T-helper 17 cell (primary cell): ENCODE measurements around the gene PNPLA2. TPM values are rescaled to one million over a fixed set of nuclear protein-coding genes. Genes with fewer than 3 reads are reported as not detected.

ENCODE experiments used
- ATAC-seq: fragments of 150-1000 bp; cut with Tn5 transposase; 2 replicates; pipeline ENCODE4 v1.10.0; 2021; ENCODE audit warnings: mild to moderate bottlenecking, moderate library complexity
- DNase-seq, 3 donors: peaks; one replicate each; pipeline versions ENCODE4 v3.0.0 to v3.0.0-alpha.2; 2020 to 2021
- H3K9me3 ChIP-seq: one replicate; pipeline ENCODE4 v1.7.0; 2013; ENCODE audit warnings: low read length, mild to moderate bottlenecking; ENCODE audit not compliant: control insufficient read depth, poor library complexity, severe bottlenecking
- H3K27ac Mint-ChIP-seq: one replicate; pipeline ENCODE4 v1.8.0; 2022; ENCODE audit warnings: mild to moderate bottlenecking, moderate library complexity, mixed read lengths
- H3K27me3 Mint-ChIP-seq: one replicate; pipeline ENCODE4 v1.8.0; 2022; ENCODE audit warnings: mixed read lengths
- H3K36me3 Mint-ChIP-seq: one replicate; pipeline ENCODE4 v1.8.0; 2022; ENCODE audit warnings: low read depth, mixed read lengths
- H3K4me1 Mint-ChIP-seq: one replicate; pipeline ENCODE4 v1.8.0; 2022; ENCODE audit warnings: mild to moderate bottlenecking, mixed read lengths
- H3K4me3 Mint-ChIP-seq: one replicate; pipeline ENCODE4 v1.8.0; 2022; ENCODE audit warnings: mild to moderate bottlenecking, moderate library complexity, mixed read lengths
- total RNA-seq, 4 donors: library from RNA in 2 of 4; stranded (reverse) in 2 of 4; gene quantifications; one replicate each; pipeline ENCODE4 v1.2.3 and lab custom pipeline; 2022 to 2026

PNPLA2 gene
- total RNA-seq, 2 donors from 2014 or later = 178 to 182 TPM

DNA sequence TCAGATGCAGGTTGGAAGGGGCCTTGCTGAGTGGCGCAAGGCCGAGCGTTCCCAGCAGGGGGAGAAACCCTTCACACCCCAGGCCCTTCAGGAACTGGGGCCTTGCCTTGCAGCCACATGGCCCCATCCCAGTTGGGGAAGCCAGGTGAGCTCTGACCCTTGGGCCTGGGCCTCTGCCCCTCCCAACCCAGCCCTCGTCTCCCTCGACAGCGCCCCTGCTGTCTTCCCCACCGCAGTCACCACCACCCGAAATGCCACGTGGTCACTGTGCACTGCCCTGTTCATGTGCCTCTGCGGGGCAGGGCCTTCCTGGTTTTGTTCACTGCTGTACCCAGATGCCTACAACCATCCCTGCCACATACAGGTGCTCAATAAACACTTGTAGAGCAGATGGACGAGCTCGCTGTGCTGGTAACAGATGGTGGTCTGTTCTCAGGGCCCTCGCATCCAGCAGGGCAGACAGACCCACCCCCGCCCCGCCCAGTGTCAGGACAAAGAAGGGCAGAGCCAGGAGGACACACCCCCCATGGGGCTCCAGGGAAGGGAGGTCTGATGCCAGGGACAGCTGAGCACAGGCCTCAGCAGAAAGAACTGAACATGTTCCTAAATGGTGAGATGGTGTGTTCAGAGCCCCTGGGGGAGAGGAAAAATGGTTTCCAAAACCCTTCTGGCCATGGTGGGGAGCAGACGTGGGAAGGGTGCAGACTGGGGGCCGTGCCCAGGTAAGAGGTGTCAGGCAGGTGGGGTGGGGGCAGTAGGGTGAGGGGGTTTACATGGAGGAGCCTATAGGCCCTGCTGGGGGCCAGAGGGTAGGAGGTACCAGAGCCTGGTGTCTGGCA, 19.9 kb downstream of the PNPLA2 start:
- DNase-seq (no peak), ATAC-seq (no peak)
- Mint-ChIP-seq H3K4me1 (peaks cover 24% of the 10 kb centered on the region), H3K4me3 (no peak overlapping the region), H3K27ac (no peak overlapping the region), H3K27me3 (no peaks in the 10 kb centered on the region), H3K36me3 (no peaks in the 10 kb centered on the region)
- H3K9me3 ChIP-seq = no peaks in the 10 kb centered on the region

DNA sequence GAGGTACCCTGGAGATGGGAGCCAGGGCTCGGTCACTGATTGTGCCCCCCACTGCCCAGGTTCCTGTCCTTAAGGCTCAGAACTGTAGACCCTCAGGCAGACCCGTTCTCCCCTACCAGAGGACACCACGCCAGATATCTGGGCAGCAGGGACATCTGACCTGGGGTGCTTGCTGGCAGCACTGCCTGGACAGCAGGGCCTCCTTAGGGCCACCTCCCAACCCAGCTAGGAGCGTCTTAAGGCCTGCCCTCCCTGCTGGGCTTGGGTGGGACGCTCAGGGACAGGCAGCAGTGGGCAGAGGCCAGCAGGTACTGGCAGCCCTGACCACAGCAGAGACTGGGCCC, 20.5 kb downstream of the PNPLA2 start:
- no peak for DNase-seq
- Mint-ChIP-seq H3K27me3 (no peaks in the 10 kb centered on the region), H3K27ac (no peak overlapping the region), H3K4me3 (no peak overlapping the region), H3K4me1 (peaks cover 21% of the 10 kb centered on the region), H3K36me3 (no peaks in the 10 kb centered on the region)
- ATAC-seq = no peak
- no peaks in the 10 kb centered on the region for H3K9me3 ChIP-seq

DNA sequence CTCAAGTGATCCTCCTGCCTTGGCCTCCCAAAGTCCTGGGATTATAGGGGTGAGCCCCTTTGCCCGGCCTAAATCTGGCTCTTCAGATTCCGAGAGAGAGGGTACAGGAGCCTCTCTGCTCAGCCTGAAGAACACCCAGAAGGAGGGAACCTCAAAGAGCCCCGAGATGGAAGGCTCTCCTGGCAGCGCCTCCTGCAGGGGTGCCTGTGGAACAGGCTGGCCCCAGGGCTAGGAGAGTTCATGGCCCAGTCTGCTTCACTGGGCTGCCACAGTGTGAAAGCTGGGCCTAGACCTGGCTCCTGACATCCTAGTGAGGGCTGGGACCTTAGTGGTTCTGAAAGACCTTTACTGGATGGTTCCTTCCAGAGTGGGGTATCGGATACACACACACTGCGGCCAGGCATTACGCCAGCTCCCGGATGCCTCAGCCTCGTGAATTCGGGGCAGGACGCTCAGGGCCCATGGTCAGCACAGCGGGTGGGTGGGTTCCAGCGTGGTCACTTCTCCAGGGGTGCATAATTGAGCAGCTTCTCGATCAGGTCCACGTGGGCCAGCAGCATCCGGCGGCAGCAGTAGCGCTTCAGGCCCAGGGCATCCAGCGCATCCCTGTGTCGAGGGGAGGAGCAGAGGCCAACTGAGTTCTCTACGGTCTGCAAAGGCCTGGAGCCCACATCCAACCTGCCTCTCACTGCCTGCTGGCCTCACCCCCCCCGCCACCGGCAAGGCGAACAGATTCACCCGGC, 21.3 kb downstream of the PNPLA2 start:
- Mint-ChIP-seq H3K4me1 (peaks cover 20% of the 10 kb centered on the region), H3K36me3 (no peaks in the 10 kb centered on the region), H3K27ac (peak overlapping the region; percentile 24), H3K4me3 (peak overlapping the region; percentile 76), H3K27me3 (no peaks in the 10 kb centered on the region)
- ATAC-seq (no peak), DNase-seq (no peak)
- no peaks in the 10 kb centered on the region for H3K9me3 ChIP-seq

DNA sequence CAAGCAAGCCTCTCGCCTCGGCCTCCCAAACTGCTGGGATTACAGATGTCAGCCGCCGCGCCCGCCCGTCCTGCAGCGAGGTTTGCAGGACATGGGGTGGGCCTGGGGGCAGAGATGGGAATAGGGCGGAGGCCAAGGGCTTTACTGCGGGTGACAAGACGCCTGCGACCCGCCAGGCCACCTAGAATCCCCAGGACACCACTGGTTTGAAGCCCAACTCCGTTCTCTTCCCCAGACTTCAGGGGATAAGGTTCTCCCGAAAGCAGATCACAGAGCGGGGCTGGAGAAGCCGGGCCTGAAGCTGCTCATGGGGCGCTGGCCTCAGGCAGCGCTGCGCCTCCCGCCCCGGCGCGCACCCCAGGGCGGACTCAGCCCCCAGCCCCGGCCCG, 23.3 kb downstream of the PNPLA2 start:
- DNase-seq (no peak), ATAC-seq (peak; percentile 47)
- Mint-ChIP-seq H3K36me3 (no peaks in the 10 kb centered on the region), H3K27me3 (no peaks in the 10 kb centered on the region), H3K4me3 (peak overlapping the region; percentile 85), H3K4me1 (peaks cover 20% of the 10 kb centered on the region), H3K27ac (peak overlapping the region; percentile 75)
- no peaks in the 10 kb centered on the region for H3K9me3 ChIP-seq

DNA sequence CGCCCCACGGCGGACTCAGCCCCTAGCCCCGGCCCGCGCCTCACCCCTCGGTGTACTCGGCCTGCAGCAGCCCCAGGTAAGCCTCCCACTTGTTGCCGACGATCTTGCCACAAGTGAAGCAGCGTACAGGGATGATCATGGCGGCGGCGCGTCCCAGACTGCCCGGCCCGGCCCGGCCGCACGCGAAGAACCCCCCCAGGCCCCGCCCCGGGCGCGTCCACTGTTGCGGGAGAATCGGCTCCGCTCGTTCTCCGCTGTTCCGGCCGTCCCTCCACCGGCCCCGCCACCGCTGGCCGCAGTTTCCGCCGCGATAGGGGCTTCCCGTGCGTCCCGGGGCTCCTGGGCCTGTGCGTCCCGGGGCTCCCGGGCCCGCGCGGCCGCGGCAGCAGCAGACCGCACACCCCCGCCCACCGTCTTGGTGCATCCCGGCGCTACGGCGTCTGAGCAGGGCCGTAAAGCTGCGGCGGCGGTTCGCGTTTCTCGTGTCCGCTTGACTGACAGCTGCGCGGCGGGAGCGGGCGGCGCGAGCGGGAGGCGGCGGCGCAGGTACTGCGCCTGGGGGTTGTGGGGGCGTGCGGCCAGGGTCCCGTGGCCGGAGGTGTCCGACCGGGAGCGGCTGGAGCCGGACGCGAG, 23.8 kb downstream of the PNPLA2 start, which contains the start of the genes POLR2L and TSPAN4:
TSS of gene POLR2L (minus strand) at position 160 of the 633 bp plus-strand sequence. CDS start at position 139, 21 bp downstream.
TSS of gene TSPAN4 (plus strand) at position 483 of the 633 bp plus-strand sequence. CDS start 7,453 bp downstream, outside the sequence.
- peak; percentile 88 for ATAC-seq
- Mint-ChIP-seq H3K4me3 (peak within 1 kb of the TSS; percentile 85), H3K36me3 (no peaks in the 10 kb centered on the region), H3K4me1 (peaks cover 20% of the 10 kb centered on the region), H3K27ac (peak within 1 kb of the TSS; percentile 75), H3K27me3 (no peaks in the 10 kb centered on the region)
- no peaks in the 10 kb centered on the region for H3K9me3 ChIP-seq
- peak; percentile 75 to 84 (median 81) for DNase-seq

DNA sequence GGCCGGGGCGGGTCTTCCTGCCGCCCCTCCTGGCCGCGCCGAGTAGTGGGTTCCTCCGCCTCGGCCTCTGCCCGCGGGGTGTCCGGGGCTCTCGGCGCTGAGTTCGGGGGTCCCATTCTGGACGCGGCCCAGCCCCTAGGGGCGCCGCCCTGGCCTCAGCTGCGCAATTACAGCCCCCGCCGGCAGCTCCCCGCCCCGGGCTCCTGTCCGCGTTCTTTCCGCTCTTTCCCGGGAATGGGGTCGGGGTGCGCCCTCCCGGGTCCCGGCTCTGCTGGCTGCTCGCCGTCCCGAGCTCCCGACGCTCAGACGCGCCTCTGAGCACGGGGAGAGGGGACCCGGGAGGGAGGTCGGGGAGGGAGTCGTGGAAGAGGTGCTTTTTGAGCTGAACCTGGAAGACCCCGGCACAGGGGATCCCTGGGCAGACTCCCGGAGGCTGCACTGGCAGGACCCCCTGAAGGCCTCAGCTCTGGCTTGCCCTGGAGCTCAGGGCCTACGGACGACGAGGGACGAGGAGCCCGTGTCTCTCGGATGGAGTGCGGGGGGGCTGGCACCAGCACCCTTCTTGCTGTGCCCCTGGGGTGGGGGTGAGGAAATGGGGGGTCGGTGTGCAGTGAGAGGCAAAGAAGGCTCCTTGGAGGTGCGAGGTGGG, 24.5 kb downstream of the PNPLA2 start:
- Mint-ChIP-seq H3K27me3 (no peaks in the 10 kb centered on the region), H3K4me1 (peaks cover 20% of the 10 kb centered on the region), H3K4me3 (peak overlapping the region; percentile 85), H3K36me3 (no peaks in the 10 kb centered on the region), H3K27ac (no peak overlapping the region)
- no peaks in the 10 kb centered on the region for H3K9me3 ChIP-seq
- no peak for ATAC-seq
- DNase-seq = no peak

DNA sequence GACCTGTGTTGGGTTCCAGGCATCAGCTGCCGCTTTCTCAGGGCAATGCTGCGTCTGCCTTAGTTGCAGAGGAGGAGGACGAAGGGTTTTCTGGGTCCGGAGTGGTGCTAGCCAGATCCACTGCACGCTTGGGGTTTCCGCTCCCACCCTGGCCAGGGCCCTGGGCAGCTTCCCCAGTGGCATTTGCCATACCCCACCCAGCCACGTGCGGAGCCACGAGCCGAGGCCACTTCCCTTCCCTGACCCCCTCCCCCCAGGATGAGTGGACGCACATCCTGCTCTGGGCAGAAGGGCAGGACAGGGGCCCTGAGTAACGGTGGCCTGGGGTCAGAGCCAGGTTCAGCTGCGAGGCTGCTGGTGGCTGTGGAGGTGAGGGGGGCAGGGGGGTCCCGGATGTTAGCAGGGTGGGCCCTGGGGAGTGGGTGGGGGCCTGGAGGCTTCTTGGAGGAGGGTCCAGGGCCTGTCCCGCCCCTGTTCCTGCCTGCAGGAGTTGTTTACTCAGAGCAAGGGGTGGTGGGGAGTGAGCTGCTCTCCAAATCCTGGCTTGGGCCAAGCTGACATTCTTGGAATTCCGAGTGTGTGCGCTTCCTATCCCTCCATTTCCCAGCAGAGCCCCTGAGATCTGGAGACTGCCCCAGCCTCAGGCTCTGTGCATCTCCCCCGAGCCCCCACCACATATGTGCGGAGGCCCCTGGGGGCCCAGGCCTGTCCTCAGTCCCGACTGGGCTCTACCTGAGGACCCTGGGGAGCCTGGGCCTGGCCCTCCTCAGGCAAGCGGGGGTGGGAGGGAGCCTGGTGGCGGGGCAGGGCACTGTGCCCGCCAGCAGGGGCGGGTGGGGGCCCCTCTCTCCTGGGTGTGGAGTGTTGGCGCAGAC, 25.3 kb downstream of the PNPLA2 start:
- no peak for ATAC-seq
- peak overlapping the region; percentile 85 for H3K4me3 Mint-ChIP-seq
- no peaks in the 10 kb centered on the region for H3K9me3 ChIP-seq
- H3K27ac Mint-ChIP-seq = no peak overlapping the region
- DNase-seq = no peak
- H3K36me3 Mint-ChIP-seq = no peaks in the 10 kb centered on the region
- peaks cover 23% of the 10 kb centered on the region for H3K4me1 Mint-ChIP-seq
- H3K27me3 Mint-ChIP-seq = no peaks in the 10 kb centered on the region

DNA sequence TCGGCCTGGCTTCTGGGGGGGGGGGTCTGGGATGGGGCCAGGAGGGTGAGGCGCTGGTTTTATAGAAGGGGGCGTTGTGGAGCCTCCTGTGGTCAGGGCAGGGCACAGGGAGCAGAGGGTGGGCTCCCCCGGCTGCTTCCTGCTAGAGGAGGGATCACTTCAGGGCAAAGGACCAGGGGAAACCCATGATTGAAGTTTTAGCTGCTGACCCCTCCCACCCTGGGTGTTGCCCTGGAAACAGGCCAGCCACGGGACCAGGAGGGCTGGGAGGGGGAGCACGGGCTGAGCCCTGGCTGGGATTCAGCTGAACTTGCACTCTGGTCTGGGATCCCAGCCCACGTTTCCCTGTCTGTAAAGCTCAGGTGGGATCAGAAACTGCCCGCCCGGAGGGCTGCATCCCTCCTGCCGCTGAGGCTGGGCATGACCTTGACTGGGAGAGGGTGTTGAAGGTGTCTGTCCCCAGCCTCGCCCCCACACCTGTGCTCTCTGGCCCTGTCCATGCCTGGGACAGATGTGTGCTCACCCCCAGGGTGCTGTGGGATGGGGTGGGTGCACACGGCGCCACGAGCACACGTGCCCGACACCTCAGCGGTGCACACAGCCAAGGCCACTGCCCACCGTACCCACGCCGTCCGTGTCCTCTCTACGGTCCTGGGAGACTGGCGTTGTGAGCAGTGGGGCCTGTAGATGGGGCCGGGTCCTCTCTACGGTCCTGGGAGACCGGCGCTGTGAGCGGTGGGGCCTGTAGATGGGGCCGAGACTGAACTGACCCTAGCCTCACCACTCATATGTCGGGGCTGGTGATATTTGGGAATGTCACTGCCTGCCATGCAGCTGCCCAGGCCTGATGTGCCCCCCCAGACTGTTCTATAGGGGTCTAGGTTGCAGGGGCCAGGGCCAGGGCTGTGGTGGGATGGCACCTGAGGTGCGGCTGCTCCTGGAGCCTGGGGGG, 26.3 kb downstream of the PNPLA2 start:
- no peaks in the 10 kb centered on the region for H3K36me3 Mint-ChIP-seq
- H3K27ac Mint-ChIP-seq = no peak overlapping the region
- H3K9me3 ChIP-seq = no peaks in the 10 kb centered on the region
- DNase-seq (no peak), ATAC-seq (no peak)
- no peak overlapping the region for H3K4me3 Mint-ChIP-seq
- peaks cover 25% of the 10 kb centered on the region for H3K4me1 Mint-ChIP-seq
- no peaks in the 10 kb centered on the region for H3K27me3 Mint-ChIP-seq

DNA sequence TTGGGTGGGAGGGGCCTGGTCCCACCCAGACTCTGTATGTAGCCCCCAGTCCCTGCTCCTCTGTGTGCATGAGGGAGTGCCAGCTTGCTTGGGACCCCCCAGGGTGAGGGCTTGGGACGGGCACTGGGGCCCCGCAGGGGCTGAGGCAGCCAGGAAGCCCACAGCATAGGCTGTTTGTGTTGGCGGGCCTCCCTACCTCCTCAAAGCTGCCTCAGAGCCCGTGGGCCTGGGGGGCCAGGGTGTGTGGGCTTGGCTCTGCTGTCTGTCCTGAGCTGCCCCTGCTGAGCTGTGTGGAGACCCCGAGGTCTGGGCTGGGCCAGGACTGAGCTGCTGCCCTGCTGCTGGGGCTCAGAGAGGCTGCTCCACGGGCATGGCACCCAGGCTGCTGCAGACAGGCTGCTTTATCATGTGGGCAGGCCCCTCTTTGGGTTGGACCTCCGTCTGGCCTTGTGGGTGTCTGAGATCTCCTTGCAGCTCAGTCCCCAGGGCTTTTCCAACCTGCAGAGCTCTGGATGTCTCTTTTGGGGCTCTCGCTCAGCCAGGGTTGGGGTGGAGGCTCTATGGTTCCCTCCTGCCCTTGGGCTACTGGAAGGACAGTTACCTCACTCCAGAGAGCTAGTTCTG, 27.3 kb downstream of the PNPLA2 start:
- H3K4me1 Mint-ChIP-seq = peaks cover 17% of the 10 kb centered on the region
- DNase-seq = no peak
- no peak overlapping the region for H3K27ac Mint-ChIP-seq
- H3K27me3 Mint-ChIP-seq = no peaks in the 10 kb centered on the region
- no peaks in the 10 kb centered on the region for H3K36me3 Mint-ChIP-seq
- no peaks in the 10 kb centered on the region for H3K9me3 ChIP-seq
- no peak for ATAC-seq
- peak overlapping the region; percentile 25 for H3K4me3 Mint-ChIP-seq

DNA sequence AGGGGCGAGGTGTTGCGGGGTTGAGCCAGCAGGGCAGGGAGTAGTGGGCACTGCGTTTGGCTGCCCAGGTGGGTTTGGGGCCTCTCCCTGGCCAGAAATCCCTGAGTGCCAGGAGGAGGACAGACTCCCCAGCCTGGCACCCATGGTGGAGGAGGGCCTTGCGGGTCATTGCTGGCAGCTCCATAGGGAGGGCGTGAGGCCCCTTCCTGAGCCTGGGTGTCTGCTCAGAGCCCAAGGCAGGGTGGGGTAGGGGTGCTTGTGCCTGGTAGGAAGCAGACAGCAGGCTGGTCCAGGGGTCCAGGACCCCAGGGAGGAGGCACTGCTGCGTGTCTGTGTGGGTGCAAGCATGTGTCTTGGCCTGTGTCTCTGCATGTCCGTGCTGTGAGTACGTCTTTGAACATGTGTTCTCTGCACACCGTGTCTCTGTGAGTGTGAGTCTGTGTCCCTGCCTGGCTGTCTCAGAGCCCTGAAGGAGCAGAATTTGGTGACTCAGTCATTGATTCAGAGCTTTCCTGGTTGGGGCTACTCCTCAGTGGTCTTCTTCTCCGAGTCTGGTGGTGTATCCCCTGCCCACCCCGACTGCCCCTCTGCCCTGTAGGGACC, 27.9 kb downstream of the PNPLA2 start:
- H3K4me3 Mint-ChIP-seq = peak overlapping the region; percentile 25
- ATAC-seq = no peak
- H3K4me1 Mint-ChIP-seq = peaks cover 12% of the 10 kb centered on the region
- no peak for DNase-seq
- H3K36me3 Mint-ChIP-seq = no peaks in the 10 kb centered on the region
- no peak overlapping the region for H3K27ac Mint-ChIP-seq
- no peaks in the 10 kb centered on the region for H3K27me3 Mint-ChIP-seq
- no peaks in the 10 kb centered on the region for H3K9me3 ChIP-seq

DNA sequence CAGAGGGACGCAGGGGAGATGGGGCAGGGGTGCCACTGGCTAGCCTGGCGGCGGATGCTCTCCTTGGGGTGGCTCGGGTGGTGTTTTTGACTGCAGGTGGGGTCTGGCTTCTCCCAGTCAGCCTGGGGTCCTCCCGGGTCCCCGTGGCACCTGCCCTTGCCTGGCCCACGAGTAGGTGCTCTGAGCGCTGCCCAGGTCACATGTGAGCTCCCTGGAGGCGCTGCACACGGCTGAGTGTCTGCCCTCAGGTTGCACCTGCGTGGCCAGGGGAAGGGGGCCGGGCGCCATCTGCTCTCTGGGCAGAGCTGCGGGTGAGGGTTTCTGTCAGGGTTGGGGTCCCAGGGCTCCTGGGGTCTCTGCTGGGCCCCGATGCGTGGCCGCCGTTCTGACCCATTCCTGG, 29.2 kb downstream of the PNPLA2 start:
- DNase-seq = no peak
- H3K9me3 ChIP-seq = no peaks in the 10 kb centered on the region
- Mint-ChIP-seq H3K36me3 (no peaks in the 10 kb centered on the region), H3K4me3 (peak overlapping the region; percentile 84), H3K4me1 (peaks cover 12% of the 10 kb centered on the region), H3K27ac (no peak overlapping the region), H3K27me3 (no peaks in the 10 kb centered on the region)
- no peak for ATAC-seq
